Suppressor macrophage (primary cell): ENCODE results near the gene SLCO2B1.

Experiments
- DNase-seq, 4 experiments: peaks; one replicate each; pipeline ENCODE4 v3.0.0-alpha.2; 2020 to 2022

Gene SLCO2B1

DNA sequence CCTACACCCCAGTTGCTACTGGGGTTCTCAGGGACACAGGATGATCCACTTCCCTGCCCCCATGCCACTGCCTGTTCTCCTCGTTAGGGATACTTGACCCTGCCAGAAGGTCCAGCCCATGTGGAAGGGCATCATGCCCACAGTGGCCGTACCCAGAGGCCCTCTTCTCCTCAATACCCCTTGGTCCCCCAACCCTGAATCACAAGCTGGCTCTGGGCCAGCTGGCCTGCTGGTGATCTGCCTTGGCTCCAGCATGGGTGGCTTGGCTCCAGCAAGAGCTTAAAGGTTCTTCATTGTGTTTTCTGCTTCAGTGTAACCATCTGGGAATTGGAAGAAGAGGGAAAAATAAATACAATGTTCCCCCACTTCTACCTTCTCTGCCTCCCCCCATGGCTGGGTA, 78.6 kb downstream of the SLCO2B1 start:
- no peak for DNase-seq

DNA sequence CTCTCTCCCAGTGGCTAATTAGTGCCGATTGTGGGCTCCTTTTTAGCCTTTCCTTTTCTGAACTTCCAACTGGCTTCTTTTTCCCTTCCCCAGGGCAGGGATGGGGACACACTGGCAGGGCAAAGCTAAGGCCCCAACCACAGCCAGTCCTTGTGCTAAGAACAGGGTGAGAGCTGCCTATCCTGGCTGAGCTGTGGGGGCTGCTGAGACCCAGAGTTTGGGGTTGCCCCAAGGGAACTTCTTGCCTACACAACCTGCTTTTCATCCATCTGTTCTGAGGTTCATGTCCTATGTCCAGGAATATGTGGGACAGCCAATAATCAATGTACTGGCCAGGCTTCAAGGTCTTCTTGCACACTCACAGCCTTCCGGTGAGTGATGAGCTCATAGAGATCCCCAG, 79.7 kb downstream of the SLCO2B1 start:
- DNase-seq, result no peak

DNA sequence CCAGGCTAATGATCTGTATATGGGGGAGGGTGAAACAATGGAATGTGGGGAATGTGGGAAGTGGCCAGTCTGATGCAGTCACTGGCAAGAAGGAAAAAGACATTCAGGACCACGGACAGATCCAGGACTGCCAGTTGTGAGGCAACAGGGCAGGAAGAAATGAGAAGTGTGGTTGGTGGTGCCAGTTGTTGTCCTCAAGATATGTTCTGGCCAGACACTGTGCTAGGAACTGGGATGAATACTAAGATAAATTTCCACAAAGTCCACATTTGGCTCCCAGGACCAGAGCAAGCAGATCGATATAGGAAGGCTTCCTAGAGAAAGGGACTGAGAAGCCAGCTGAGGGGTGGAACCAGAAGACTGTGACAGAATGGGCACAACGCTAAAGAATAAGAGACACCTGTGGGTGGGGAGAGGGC, 82.9 kb downstream of the SLCO2B1 start:
- DNase-seq, result peak; percentile 77 to 86 (median 84)

DNA sequence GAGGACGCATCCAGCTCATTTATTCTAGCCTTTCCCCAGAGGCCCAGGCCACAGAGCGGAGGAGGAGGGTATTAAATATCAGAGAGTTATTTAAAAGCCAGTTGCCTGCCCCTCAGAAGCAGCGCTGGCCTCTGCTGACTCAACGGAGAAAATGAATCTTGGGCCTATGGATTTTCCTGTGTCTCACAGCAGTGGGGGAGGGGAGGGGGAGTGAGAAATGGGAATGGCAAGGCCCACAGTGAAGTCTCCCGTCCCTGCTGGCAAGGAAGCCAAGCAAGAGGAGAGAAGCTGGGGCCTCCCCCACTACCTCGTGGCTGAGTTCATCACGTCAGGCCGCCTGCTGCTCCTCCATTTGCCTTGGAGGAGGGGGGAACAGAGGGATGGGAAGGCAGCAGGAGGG, 85.2 kb downstream of the SLCO2B1 start:
- no peak for DNase-seq

DNA sequence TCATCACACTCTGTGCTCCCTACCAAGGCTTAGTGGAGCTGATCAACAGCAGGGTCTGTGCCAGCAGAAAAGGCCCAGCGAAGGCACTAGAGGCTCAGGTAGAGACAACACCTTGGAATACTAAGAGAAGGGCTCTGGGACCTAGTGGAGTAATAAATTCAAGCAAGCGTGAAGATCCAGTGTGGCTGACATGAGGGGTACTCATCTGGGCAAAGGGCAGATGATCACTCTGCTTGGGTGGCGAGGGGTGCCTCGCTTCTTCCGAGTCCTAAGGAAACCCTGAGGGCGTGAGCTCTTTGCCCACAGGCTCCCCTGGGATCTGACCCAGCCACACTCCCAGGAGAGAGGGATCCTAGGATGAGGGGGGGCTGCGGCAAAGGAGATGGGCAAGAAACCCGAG, 86.1 kb downstream of the SLCO2B1 start:
- DNase-seq, result no peak

DNA sequence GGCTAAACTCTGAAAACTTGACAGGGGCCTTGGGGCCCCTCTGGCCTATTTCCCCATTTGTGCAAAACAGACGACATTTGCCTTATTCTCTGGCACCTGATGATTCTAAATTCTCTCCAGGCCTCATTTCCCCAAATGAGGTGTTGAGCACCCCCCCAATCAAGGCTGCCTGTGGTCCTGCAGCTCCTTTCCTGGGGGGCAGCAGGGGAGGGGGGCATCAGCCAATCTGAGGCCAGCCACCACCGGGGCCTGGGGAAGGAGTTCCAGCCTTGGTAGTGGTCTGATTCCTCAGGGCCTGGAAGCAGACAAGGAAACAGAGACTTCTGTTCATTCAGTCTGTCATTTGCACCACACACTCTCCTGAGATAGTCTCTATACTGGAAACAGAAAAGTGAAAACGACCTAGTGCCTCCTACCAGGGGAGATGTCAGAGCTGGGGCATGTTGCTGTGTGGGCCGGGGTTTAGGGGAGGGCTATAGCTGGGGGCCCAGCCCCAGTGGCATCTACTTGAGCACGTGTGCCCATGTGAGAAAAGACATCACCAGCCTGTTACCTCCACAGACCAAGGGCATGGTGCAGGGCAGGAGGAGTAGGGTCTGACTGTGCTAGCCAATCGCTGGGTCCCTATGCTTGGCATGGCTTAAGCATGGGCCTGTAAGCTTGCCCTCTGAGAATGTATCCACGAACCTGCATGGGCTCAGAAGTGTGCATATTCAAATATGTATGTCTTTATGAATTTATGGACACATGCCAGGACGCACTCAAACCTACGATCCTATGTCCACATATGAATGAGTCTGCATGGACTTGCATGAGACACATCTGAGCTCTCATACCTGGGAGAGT, 87.9 kb downstream of the SLCO2B1 start:
- DNase-seq, result no peak

DNA sequence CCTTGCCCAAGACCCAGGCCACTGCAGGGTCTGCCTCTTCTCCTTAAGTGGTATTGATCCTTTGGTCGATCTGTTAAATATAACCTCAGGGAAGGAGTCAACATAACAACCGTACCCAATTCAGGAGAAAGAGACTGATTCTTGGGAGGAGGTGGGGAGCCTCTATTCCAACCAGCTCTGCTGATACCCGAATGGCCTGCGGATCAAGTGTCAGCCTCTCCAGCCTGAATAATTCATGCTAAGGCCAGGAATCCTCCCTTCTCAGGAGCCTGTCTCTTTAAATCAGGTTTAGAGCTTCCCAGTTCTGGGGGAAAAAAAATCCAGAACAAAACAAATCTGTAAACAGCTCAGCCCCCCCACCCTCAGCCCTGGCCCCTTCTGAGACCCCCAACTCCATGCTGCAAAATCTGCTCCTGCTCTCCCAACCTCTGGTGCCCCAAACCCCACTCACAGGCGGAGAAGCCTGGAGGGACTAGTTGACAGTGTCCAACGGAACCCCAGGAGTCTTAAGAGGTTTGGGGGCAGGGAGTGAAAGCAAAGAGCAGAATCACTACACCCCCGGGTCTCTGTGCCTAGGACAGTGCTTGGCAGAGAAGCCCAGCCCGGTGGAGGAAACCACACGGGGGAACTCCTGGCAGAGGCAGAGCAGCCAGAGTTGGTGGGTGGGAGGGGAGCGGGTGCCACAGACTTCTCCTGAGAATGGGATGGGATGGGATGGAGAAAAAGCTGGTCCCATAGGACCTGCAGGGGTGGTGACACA, 88.8 kb downstream of the SLCO2B1 start:
- no peak for DNase-seq

DNA sequence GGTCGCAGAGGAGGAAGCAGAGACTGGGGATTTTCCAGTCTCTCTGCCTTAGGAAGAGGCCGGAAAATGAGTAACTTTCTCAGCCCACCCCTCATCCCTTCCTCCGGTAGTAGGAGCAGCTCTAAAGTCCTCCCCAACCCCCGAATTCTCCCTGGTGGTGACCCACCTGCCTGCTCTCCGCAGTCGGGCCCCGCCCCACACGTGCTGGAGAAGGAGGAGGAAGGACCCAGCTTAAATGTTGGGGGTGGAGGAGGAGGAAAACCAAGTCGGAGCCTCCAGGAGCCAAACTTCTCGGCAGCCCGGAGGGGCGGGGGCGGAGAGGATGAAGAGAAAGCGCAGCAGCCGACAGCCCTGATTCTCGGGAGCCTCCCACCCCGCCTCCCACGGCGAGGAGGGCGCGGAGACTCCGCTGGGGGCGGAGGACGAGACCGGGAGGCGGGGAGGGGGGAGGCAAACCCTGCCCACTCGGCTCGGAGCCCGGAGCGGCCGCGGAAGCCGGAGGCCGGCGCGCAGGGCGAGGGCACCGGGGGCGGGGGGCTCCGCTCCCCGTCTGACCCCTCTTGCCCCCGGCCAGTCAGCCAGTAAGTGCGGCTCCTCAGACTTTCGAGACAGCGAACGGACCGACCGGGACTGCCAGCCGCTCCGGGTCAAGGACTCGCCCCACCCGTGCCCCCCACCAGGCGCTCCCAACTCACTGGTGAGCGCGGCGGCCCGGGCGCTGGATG, 89.6 kb downstream of the SLCO2B1 start, which contains the start of gene TPBGL:
TPBGL (plus strand) TSS at position 464 of the 725 bp plus-strand sequence. CDS start 276 bp downstream, outside the sequence.
- DNase-seq, result peak in 1 of 4 experiments; percentile 37

DNA sequence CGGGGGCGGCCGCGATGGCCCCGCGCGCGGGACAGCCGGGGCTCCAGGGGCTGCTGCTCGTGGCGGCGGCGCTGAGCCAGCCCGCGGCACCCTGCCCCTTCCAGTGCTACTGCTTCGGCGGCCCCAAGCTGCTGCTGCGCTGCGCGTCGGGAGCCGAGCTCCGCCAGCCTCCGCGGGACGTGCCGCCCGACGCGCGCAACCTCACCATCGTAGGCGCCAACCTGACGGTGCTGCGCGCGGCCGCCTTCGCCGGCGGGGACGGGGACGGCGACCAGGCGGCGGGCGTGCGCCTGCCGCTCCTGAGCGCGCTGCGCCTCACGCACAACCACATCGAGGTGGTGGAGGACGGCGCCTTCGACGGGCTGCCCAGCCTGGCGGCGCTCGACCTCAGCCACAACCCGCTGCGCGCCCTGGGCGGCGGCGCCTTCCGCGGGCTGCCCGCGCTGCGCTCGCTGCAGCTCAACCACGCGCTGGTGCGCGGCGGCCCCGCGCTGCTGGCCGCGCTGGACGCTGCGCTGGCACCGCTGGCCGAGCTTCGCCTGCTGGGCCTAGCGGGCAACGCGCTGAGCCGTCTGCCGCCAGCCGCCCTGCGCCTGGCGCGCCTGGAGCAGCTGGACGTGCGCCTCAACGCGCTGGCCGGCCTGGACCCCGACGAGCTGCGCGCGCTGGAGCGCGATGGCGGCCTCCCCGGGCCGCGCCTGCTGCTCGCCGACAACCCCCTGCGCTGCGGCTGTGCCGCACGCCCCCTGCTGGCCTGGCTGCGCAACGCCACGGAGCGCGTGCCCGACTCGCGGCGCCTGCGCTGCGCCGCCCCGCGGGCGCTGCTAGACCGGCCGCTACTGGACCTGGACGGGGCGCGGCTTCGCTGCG, 90.4 kb downstream of the SLCO2B1 start:
- peak; percentile 90 to 97 (median 96) for DNase-seq

DNA sequence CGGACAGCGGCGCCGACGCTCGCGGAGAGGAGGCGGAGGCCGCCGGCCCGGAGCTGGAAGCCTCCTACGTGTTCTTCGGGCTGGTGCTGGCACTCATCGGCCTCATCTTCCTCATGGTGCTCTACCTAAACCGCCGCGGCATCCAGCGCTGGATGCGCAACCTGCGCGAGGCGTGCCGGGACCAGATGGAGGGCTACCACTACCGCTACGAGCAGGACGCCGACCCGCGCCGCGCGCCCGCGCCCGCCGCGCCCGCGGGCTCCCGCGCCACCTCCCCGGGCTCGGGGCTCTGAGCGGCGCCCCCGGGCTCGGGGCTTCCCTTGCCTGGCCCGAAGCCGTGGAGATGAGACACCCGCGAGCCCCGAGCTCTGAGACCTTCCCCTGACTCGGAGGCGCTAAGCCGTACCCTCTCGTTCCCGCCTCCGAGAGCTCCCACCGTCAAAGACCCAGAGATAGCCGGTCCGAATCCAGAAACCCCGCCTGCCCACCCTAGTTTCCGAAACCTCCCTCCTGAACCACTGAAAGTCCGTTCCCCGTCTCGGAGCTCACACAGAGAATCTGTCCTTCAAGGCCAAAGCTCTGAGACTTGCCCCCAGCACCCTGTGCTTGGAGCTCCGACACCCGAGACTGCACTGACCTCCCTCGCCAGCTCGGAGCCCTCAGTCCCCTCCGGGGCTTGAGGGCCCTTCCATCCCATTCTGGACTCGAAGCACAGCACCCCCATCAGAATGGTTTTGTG, 91.2 kb downstream of the SLCO2B1 start:
- no peak for DNase-seq

DNA sequence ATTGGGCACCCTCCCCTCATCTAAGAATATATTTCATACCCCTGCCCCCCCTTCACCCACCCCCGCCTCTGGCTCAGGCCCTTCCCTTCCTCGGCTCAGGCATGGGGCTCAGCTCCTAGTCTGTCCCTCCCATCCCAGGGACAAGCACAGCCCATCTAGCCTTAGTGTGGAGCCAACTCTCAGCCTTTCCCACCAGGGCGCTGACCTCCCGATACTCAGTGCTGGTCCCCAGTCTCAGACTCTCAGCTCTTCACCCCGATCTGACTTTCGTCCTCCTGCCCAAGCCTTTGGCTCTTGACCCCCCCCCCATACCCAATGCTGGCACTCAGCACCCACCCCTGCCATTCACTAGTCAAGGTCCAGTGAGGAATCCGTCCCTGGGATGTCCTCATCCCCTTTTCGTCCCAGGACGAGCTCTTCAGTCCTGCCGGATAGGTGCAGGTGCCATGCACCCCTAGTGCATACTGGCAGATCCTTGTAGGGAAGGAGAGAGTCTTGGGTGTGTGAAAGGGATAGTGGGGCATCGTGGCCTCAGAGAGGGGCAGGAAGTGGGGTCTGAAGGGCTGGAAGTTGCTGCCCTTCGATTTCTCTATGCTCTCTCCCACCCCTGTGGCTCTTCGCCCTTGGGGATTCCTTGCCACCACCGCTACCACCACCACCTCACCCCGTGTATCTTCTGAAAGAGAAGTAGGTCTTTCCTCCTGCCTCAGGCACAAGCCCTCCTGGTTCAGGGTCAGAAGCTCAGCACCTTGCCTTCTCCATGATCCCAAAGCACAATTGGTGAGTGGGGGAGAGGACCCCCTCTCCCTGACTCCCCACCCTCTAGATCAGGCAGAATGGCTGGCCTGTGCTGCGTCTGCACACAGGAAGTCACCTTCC, 92.1 kb downstream of the SLCO2B1 start:
- DNase-seq, result no peak

DNA sequence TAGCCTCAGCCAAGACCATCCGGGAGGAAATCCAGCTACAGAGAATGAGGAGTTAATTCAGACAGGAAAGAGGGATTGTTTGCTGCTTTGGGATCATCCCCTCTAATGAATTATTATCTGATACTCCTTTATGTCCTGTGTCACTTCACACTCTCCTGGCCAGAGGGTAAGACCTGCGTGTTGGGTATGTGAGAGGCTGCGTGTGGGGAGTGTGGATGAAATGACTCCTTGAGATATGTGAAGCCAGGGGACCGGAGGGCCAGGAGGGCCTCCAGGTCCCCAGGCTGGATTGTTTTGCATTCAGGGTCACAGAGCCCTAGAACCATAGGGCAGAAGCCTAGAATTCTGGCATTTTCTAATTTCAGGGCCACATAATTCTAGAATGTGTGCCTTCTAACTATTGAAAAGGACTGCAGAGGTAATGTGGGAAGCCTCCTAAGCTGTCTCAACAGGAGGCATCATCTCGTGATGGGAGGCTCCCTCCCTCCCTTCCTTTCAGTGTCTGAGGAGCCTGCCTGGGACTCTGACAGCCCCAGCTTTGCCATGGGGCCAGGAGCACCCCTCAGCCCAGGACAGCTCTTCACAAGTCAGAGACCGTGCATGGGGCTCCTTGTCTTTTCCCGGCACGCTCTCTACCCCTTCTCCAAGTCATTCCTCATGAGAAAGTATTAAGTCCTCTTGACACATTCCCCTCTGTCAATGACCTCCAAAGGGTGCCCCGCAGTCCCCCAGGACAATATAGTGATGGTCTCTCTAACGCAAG, 93.3 kb downstream of the SLCO2B1 start:
- no peak for DNase-seq

DNA sequence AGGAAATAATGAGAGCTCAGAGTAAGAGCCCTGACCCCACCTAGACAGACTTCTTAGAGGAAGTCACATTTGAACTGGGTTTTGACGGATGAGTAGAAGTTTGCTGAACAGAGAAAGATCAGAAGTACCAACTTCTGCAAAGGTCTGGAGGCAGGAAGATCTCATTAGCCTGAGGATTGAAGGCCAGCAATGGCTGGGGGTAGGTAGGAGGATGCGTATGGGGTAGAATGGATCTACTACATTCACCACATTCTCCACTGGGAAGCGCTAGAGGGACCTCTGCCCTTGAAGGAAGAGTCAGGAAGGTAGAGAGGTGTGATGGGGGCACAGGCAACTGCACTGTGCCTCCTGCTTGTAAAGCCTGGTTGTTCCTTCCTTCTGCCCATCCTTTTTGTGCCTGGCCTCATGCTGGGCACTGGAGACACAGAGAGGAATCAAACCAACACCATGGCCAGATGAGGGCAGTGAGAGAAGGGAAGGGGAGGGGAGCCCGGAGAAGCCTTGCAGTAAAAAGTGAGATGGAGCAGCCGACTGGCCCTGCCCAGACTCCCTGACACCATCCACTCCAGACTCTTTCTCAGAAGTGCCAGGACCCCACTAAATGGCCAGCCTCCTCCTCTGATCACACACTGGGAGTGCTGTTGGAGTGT, 94.6 kb downstream of the SLCO2B1 start:
- DNase-seq, result no peak

DNA sequence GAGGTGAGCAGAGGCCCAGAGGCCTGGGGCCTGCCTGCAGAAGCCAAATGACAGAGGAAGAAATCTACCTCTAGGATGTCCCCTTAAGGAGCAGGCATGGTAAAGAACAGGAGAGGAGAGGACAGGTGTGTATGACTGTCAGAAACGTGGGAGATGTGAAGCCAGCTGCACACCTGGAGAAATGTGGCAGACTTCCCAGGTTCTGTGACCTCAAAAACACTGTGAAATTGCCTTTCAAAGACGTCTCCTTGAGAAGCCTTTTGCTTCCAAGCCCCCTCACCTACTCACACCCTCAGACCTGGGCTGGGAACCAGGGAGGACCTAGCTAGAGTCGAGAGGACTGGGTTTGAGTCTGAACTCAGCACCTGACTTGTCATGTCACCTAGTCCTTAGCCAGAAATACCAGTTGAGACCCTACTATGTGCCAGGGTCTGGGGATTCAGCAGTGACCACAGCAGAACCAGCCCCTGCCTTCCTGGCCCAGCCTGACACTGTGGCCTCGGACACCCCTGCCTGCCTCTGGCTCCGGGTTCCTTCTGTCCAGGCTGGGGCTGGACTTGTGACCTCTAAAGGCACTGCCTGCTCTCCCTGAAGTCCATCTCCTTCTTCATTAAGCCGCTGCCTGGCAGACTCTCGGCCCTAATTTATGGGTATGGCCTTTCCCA, 95.2 kb downstream of the SLCO2B1 start:
- DNase-seq, result no peak

DNA sequence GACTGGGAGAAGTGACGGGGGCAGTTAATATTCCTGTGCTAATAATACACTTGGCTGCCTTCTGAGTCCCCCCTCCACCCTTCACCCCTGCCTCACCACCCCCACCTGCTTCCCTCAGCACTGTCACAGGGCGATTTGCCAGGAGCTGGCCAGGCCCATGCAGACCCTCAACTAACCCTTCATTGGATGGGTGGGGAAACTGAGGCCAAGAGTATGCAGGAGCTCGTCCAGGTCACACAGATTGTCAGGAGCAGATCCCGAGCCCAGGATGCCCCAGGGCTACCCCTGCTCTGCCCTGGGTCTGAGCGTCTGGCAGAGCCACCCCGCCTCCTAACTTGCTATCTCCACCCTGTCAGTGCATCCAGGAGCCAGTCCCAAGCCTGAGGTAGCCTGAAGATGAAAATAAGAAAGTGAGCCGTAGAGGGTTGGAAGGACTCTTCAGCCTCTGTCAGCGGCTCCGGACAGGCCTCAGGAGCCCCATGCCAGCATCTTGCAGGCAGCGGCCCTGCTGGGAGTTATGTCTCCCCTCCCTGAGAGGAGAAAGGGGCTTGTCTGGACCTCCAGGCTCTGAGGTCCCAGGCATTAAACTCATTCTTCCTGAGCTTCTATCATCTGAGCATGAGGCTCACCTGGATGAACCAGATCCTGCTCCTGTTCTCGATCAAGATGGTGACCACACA, 95.9 kb downstream of the SLCO2B1 start:
- DNase-seq, result no peak

DNA sequence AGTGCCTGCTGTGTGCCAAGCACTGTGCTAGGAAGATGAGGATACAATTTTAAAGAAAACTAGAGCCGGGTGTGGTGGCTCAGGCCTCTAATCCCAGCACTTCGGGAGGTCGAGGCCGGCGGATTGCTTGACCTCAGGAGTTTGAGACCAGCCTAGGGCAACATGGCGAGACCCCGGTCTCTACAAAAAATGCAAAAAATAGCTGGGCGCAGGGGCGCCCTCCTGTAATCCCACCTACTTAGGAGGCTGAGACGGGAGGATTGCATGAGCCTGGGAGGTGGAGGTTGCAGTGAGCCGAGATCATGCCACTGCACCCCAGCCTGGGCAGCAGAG, 98.0 kb downstream of the SLCO2B1 start:
- no peak for DNase-seq

DNA sequence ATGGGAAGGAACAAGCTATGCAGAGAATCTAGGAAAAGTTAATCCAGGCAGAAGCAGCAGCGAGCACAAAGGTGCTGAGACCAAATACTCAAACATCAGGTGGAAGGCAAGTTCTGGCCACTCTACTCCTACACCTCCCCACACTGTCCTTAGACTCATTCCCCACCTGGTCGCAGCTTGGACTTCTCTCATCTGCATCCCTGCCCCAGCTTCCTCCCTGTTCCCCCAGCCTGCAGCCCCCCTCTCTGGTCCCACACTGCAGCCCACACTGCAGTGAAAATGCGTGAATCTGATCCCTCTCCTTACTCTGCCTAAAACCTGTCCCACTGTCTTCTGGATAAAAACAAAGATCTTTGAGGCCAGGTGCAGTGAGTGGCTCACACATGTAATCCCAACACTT, 98.8 kb downstream of the SLCO2B1 start:
- DNase-seq, result no peak

DNA sequence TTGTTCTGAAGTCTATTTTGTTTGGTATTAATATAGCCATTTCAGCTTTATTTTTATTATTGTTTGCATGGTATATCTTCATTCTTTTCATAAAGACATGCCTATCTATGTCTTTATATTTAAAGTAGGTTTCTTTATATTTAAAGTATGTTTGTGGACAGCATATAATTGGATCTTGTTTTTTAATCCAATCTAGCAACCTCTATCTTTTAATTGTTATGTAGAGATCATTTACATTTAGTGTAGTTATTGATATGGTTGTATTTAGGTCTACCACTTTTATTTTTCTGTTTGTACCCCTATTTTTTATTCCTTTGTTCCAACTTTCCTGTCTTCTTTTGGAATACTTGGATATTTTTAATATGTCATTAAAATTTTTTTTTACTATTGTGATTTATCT, 103.4 kb downstream of the SLCO2B1 start:
- no peak for DNase-seq
